Thyroid gland (tissue), 4 donors: ENCODE measurements around the gene CACNA1D. TPM values are rescaled to one million over a fixed set of nuclear protein-coding genes. Genes with fewer than 3 reads are reported as not detected.

Source experiments
- DNase-seq, 2 donors: peaks; one replicate each; pipeline ENCODE4 v3.0.0-alpha.2; 2019
- H3K27ac ChIP-seq, 3 donors: fragments of 200-600 bp; sonication (generic); 1 replicate in 2 of 3; 2 replicates in 1 of 3; pipeline ENCODE4 v1.5.1; 2016 to 2019; ENCODE audit warnings: mild to moderate bottlenecking in 1 of 3, moderate library complexity in 1 of 3
- H3K27me3 ChIP-seq: fragments of 200-600 bp; sonication (generic); one replicate; pipeline ENCODE4 v1.5.1; 2019
- H3K36me3 ChIP-seq, 2 donors: fragments of 200-600 bp; sonication (generic); one replicate each; pipeline ENCODE4 v1.5.1; 2016 to 2019
- H3K4me1 ChIP-seq, 2 donors: fragments of 200-600 bp; sonication (generic); one replicate each; pipeline ENCODE4 v1.5.1; 2017 to 2019
- H3K4me3 ChIP-seq, 3 donors: fragments of 200-600 bp; sonication (generic); replicated peaks in 1 of 3; 1 replicate in 2 of 3; 2 replicates in 1 of 3; pipeline ENCODE4 v1.5.1; 2016; ENCODE audit warnings: mild to moderate bottlenecking in 1 of 3
- H3K9me3 ChIP-seq: fragments of 200-600 bp; sonication (generic); one replicate; pipeline ENCODE4 v1.5.1; 2017
- CTCF ChIP-seq, 6 experiments: fragments of 200-600 bp in 3 of 6; fragments of 450-650 bp in 3 of 6; sonication (generic) in 3 of 6; IDR thresholded peaks; one replicate each; pipeline ENCODE4 v1.5.1; 2016 to 2019; ENCODE audit warnings: antibody characterized with exemption in 6 of 6, mild to moderate bottlenecking in 2 of 6, inconsistent platforms in 1 of 6, moderate library complexity in 1 of 6
- POLR2A ChIP-seq, 2 donors: fragments of 450-650 bp; IDR thresholded peaks; one replicate each; pipeline ENCODE4 v1.6.1; 2017; ENCODE audit warnings: antibody characterized with exemption in 2 of 2, mild to moderate bottlenecking in 2 of 2, moderate library complexity in 1 of 2
- WGBS, 2 donors: methylation state at CpG; one replicate each; pipeline ENCODE4 v1.1.5; 2017; 5-methylcytosine and 5-hydroxymethylcytosine counted together
- intact Hi-C: fragments of 100-400 bp; cut with DNase I; formaldehyde crosslinking; loops from one replicate; pipeline ENCODE4 v1.15.1; 2023
- total RNA-seq, 4 donors: library from RNA; depleted of rRNA; stranded (reverse); fragments of >200 nt; gene quantifications; one replicate each; pipeline ENCODE4 v1.2.3, GENCODE V29; 2016

CACNA1D gene
- total RNA-seq, 4 donors from 2014 or later, result 7.1 to 46.1 (median 27.3) TPM

DNA sequence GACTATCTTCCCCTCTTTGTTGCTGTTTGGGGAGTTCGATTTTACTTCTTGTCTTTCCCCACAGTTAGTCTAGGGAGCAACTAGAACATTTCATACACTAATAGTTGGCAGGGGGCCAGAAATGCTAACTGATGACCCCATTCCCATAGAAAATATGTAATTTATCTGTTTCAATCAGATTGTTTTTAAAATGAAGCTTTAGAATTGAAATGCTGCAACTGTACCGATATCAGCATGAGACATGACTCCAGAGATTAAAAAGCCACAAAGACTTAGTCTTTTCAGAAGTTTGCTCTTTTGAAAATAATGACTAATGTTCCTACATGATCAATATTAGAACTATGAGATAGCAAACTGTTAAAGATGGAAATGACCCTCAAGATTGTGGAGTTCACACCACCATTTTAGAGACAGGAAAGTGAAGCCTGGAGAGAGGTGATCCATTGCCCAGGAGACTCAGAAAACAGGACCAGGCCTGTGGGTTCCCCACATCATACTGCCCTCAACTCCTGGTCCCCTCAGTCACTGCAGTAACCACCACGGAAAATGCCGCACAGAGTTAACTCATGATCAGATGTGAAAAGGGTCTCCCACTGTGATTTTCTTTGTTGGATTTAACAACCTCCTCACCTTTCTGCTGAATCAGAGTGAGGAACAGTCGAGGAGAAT lies 221.5 kb downstream of the CACNA1D start:
- TF ChIP-seq CTCF (IDR thresholded peaks at IDR 0.05), result no peak
- TF ChIP-seq POLR2A (IDR thresholded peaks at IDR 0.05), result no peak
- intact Hi-C loops, result no loop called here
- Histone ChIP-seq H3K27ac (no peak overlapping the region), H3K9me3 (no peaks in the 10 kb centered on the region), H3K4me1 (no peaks in the 10 kb centered on the region), H3K36me3 (no peaks in the 10 kb centered on the region), H3K27me3 (no peaks in the 10 kb centered on the region), H3K4me3 (no peak overlapping the region)
- no peak for DNase-seq
- 79 to 80% methylated on average over 5 of the region's 5 CpGs for WGBS, 2 donors

- Histone ChIP-seq H3K9me3 (no peaks in the 10 kb centered on the region), H3K27ac (no peak overlapping the region), H3K36me3 (no peaks in the 10 kb centered on the region), H3K4me3 (no peak overlapping the region), H3K4me1 (no peaks in the 10 kb centered on the region), H3K27me3 (no peaks in the 10 kb centered on the region)
- intact Hi-C loops, result no loop called here
- DNase-seq, result no peak
- WGBS, 2 donors, result 80 to 89% methylated on average over 7 of the region's 7 CpGs
- no peak for TF ChIP-seq CTCF (IDR thresholded peaks at IDR 0.05)
- TF ChIP-seq POLR2A (IDR thresholded peaks at IDR 0.05), result no peak
Observed at GRCh38 chr3:53716998-53717397, 222.6 kb downstream of the CACNA1D start.

GRCh38 chr3:53718462-53718861 lies 224.1 kb downstream of the CACNA1D start:
- Histone ChIP-seq H3K27ac (no peak overlapping the region), H3K4me1 (no peaks in the 10 kb centered on the region), H3K9me3 (no peaks in the 10 kb centered on the region), H3K27me3 (no peaks in the 10 kb centered on the region), H3K4me3 (no peak overlapping the region), H3K36me3 (no peaks in the 10 kb centered on the region)
- TF ChIP-seq POLR2A (IDR thresholded peaks at IDR 0.05) (no peak), CTCF (IDR thresholded peaks at IDR 0.05) (no peak)
- intact Hi-C loops, result no loop called here
- no peak for DNase-seq
- WGBS, 2 donors, result 86 to 91% methylated on average over 4 to 17 of the region's 17 CpGs

DNA sequence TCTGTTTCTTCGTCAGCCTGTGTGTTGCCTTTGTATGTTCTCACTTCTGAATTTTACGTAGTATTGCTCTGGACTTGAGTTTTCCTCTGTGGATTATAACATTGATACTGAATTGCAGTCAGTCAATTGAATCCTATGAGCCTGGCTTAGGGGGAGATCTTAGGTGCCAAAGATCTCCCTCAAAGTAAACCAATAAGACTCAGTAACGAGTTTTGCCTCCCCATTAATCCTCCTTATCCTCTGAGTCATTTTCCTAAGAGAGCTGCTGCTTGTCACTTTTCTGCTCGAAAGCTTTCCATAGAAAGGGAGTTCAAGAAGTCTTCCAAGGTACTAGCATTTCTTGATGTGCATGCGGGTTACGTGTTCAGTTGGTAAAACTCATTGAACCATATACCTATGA lies 225.4 kb downstream of the CACNA1D start:
- no peak for DNase-seq
- Histone ChIP-seq H3K4me1 (no peaks in the 10 kb centered on the region), H3K36me3 (no peaks in the 10 kb centered on the region), H3K9me3 (no peaks in the 10 kb centered on the region), H3K27me3 (no peaks in the 10 kb centered on the region), H3K4me3 (no peak overlapping the region), H3K27ac (no peak overlapping the region)
- TF ChIP-seq CTCF (IDR thresholded peaks at IDR 0.05) (no peak), POLR2A (IDR thresholded peaks at IDR 0.05) (no peak)
- WGBS, 2 donors, result 85 to 90% methylated on average over 6 of the region's 6 CpGs
- intact Hi-C loops, result no loop called here

- intact Hi-C loops, result no loop called here
- no peak overlapping the region for H3K27ac ChIP-seq
- WGBS, 2 donors, result 57 to 59% methylated on average over 6 of the region's 6 CpGs
- H3K4me3 ChIP-seq, result no peak overlapping the region
- no peaks in the 10 kb centered on the region for H3K9me3 ChIP-seq
- no peaks in the 10 kb centered on the region for H3K27me3 ChIP-seq
- no peak for TF ChIP-seq POLR2A (IDR thresholded peaks at IDR 0.05)
- no peak for TF ChIP-seq CTCF (IDR thresholded peaks at IDR 0.05)
- DNase-seq, result peak; percentile 12 to 27
- no peaks in the 10 kb centered on the region for H3K36me3 ChIP-seq
- no peaks in the 10 kb centered on the region for H3K4me1 ChIP-seq
Observed at GRCh38 chr3:53721187-53722119, 227.0 kb downstream of the CACNA1D start.
